ENCODE measurements around the gene PRKCQ. TPM values are rescaled to one million over a fixed set of nuclear protein-coding genes. Genes with fewer than 3 reads are reported as not detected.

The PRKCQ gene
- total and polyA plus RNA-seq, 2 of the 8 experiments (the other 6 are each of a cell fraction or from before 2014, with no cell fraction given) = 9.1 to 22.6 TPM

DNA sequence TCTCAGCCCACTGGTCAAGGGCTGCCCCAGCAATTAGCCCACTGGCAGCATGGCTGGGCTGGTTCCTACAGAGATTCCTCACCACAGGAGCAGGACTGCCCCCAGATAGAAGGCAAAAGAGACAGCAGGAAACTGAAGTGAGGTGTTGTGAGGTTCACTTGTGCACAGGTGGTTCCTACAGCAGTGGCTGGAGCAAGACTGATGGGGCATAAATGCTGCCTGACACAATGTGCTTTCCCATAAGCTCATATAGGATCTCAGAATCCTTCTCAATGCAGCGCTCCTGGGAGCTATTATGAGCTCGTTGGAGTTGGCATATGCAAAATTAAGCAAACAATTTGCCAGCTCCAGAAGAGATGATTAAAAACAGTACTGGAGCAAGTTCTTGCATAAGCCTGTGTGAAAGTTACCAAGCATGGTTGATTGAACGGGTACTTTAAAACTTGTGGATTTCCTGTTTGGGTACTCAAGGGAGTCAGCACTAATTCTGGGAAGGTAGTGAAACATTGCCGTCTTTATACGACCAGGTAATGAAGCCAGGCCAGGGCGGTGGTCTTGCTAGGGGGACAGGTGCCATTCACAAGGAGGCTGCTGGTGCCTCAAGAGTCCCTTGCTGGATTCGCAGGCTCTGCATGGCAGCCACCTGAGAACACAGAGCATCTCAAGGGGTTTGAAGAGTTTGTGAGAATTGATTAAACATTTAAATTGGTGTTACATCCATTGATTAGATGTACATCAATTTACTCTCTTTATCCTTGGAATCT, 20.3 kb upstream of the PRKCQ start:
- H3K4me2 ChIP-seq (ENCODE audit: insufficient read depth in 1 of 2, low read depth in 2 of 2, low read length in 2 of 2) = no peak overlapping the region
- H4K20me1 ChIP-seq (replicated peaks in 1 of 2; ENCODE audit: control insufficient read depth in 1 of 2, insufficient read depth in 2 of 2, low read length in 2 of 2) = no peaks in the 10 kb centered on the region
- 92% methylated on average over 7 of the region's 7 CpGs; no CpG with 5 or more reads in 1 of the 2 experiments for WGBS, 2 experiments (ENCODE audit: extremely low coverage in 1 of 2, insufficient coverage in 1 of 2, insufficient read length in 1 of 2, insufficient replicate concordance in 2 of 2, low coverage in 1 of 2, low lambda C conversion rate in 2 of 2, missing lambda C conversion rate in 1 of 2)
- POLR2A ChIA-PET (ENCODE audit: partially characterized antibody) = no interaction called here
- CTCF ChIA-PET (ENCODE audit: partially characterized antibody) = interaction anchor here (1.1 to 1.5 kb wide), 4 partner anchors 18 to 67 kb away, joined by 3 to 4 read pairs (median 3); partner anchors contain the start of gene PRKCQ
- H3K4me1 ChIP-seq (replicated peaks in 1 of 4; ENCODE audit: control insufficient read depth in 3 of 4, insufficient read depth in 4 of 4, low read length in 3 of 4) = peaks cover 0 to 6% (median 3%) of the 10 kb centered on the region in 4 experiments; a peak in 4 of 7 replicates
- H3K27ac ChIP-seq (ENCODE audit: low read depth, low read length) = no peak overlapping the region
- no peak for TF ChIP-seq TBP (IDR thresholded peaks at IDR 0.05; ENCODE audit: low read depth, low read length)
- no peak for TF ChIP-seq RXRA (IDR thresholded peaks at IDR 0.05; ENCODE audit: insufficient read depth, low read depth, low read length)
- no peak for TF ChIP-seq KDM5A (IDR thresholded peaks at IDR 0.05; ENCODE audit: low read length)
- TF ChIP-seq BRCA1 (IDR thresholded peaks at IDR 0.05; ENCODE audit: low read depth, low read length) = no peak
- no peak for TF ChIP-seq PHF8 (conservative IDR thresholded peaks at IDR 0.05; ENCODE audit: low read depth, low read length)
- TF ChIP-seq TCF12 (IDR thresholded peaks at IDR 0.05; ENCODE audit: low read depth, low read length) = no peak
- no peak overlapping the region for H2BK20ac ChIP-seq (ENCODE audit: low read length)
- H4K5ac ChIP-seq (ENCODE audit: insufficient read length, low read depth, low read length) = no peak overlapping the region
- H3K79me1 ChIP-seq (ENCODE audit: low read depth, low read length) = no peaks in the 10 kb centered on the region
- no peak overlapping the region for H4K8ac ChIP-seq (ENCODE audit: extremely low read depth, insufficient read depth, low read length)
- no peak overlapping the region for H3K4ac ChIP-seq (replicated peaks; ENCODE audit: insufficient read length, low read depth, low read length)
- H3K9ac ChIP-seq (replicated peaks in 1 of 4; ENCODE audit: extremely low read depth in 1 of 4, low read depth in 3 of 4, low read length in 3 of 4) = no peak overlapping the region
- H4K91ac ChIP-seq (replicated peaks; ENCODE audit: insufficient read length, low read length) = no peak overlapping the region
- FAIRE-seq (no peak), DNase-seq (ENCODE audit: low read depth in 1 of 2, low spot score in 2 of 2) (no peak)
- H3K23me2 ChIP-seq (ENCODE audit: low read depth, low read length) = no peaks in the 10 kb centered on the region
- no peaks in the 10 kb centered on the region for H3K79me2 ChIP-seq (ENCODE audit: control insufficient read depth in 1 of 2, insufficient read depth in 2 of 2, low read length in 2 of 2)
- H2AK5ac ChIP-seq (ENCODE audit: low read depth, low read length) = no peak overlapping the region
- no peak overlapping the region for H2BK15ac ChIP-seq (ENCODE audit: low read length)
- no peak overlapping the region for H2BK120ac ChIP-seq (replicated peaks; ENCODE audit: low read depth, low read length)
- H2BK12ac ChIP-seq (ENCODE audit: low read depth, low read length) = no peak overlapping the region
- 0 out of 4 replicates have a peak, but pooled peaks cover 0 to 2% of the 10 kb centered on the region in 2 experiments for H3K9me3 ChIP-seq (ENCODE audit: insufficient read depth in 2 of 2, low read depth in 1 of 2, low read length in 1 of 2)
- no peak overlapping the region for H2AFZ ChIP-seq (ENCODE audit: low read length)
- no peak overlapping the region for H3K23ac ChIP-seq (ENCODE audit: insufficient read length)
- H3K14ac ChIP-seq (ENCODE audit: insufficient read length) = no peak overlapping the region
- no peak overlapping the region for H2BK5ac ChIP-seq (ENCODE audit: low read depth, low read length)
- no peak overlapping the region for H3K4me3 ChIP-seq (ENCODE audit: extremely low read depth in 1 of 4, insufficient read depth in 2 of 4, low read depth in 3 of 4, low read length in 4 of 4)
- no peaks in the 10 kb centered on the region; a peak in 1 of 8 replicates for H3K36me3 ChIP-seq (ENCODE audit: control insufficient read depth in 2 of 4, insufficient read depth in 4 of 4, low read length in 3 of 4)
- no peaks in the 10 kb centered on the region; a peak in 1 of 7 replicates for H3K27me3 ChIP-seq (replicated peaks in 1 of 4; ENCODE audit: control insufficient read depth in 3 of 4, extremely low read depth in 1 of 4, insufficient read depth in 3 of 4, low read length in 3 of 4)
- H3K18ac ChIP-seq (ENCODE audit: extremely low read depth, low read length) = no peak overlapping the region
- no peak overlapping the region for H3K56ac ChIP-seq (replicated peaks; ENCODE audit: insufficient read length, low read depth, low read length)
